ENCODE results near the gene RABEP1.
"Not testable (repeated sequence)": the region's sequence is repeated elsewhere in the genome, so short reads cannot be mapped to it uniquely, and the experiment has no call there.

The RABEP1 gene

DNA sequence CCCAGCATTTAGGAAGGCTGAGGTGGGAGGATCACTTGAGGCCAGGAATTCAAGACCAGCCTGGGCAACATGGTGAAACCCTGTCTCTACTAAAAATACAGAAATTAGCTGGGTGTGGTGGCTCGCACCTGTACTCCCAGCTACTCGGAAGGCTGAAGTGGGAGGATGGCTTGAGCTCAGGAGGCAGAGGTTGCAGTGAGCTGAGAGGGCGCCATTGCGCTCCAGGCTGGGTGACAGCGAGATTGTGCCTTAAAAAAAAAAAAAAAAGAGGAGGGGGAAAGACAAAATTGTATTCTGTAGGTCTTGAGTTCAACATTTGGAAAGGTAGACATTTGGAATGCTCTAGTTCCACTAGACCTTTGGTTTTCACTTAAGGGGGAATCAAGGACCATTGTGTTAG lies 149.2 kb downstream of the RABEP1 start:
- ChIA-PET POLR2A (interaction anchor here (0.6 kb wide), 1 partner anchor 80 kb away, joined by 5 read pairs; no protein-coding TSS in a partner anchor), CTCF (interaction anchor here (1.3 to 3.7 kb wide), 4 partner anchors 8 to 134 kb away, joined by 3 to 22 read pairs (median 3); partner anchors contain the start of gene C1QBP)
- peak; percentile 8 for TF ChIP-seq CTCF (IDR thresholded peaks at IDR 0.05; ENCODE audit: control extremely low read depth, extremely low read depth, low read depth, missing control alignments)
- not testable (repeated sequence) for DNase-seq (ENCODE audit: extremely low spot score)

DNA sequence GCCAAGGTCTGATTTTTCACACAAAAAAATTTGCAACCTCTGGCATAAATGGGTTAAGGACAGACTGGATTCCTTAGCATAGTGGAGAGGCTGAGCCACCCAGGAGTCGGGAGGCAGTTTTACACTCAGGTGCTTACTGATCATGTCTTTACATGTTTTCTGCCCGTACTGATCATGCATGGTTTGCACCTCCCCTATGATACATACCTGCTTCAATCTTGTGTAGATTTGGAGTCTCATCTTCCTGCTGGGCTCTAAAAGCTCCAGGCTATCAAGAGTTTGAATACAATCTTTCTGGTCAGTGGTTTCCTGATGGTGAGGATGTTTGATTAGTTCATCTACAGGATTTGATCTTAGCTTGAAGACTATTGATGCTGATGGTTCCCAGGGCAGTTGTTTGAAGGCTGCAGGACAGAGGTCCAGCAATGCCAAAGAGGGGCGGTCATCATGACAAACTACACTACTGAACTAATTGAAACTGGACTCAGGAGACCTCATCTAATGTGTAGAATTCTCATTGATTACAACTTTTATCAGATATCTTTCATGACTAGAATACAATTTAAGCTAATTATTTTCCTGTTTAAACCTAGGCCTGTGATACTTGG lies 150.0 kb downstream of the RABEP1 start:
- DNase-seq (ENCODE audit: extremely low spot score) = no peak
- ChIA-PET POLR2A (no interaction called here), CTCF (interaction anchor here (0.6 to 1.7 kb wide), 4 partner anchors 9 to 158 kb away, joined by 3 to 4 read pairs (median 3); no protein-coding TSS in a partner anchor)
- TF ChIP-seq CTCF (IDR thresholded peaks at IDR 0.05; ENCODE audit: control extremely low read depth, extremely low read depth, low read depth, missing control alignments) = no peak

DNA sequence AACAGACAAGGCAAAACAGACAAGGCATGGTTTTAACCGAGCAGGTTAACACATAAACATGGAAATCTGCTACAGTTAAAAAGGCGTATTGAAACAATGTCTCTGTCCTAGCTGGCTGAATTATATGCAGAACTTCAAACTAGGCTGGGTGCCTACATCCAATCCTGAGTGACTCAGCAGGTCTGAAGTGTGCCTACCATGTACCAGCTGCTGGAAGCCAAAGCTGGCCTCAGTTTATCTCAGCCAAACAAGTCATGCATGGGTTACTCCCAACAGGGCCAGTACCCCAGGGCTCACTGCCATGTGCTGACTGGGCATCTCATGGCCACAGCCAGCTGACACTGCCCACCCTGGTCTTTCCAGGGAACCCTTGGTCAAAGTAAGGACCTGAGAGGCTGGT lies 152.9 kb downstream of the RABEP1 start:
- no peak for DNase-seq (ENCODE audit: extremely low spot score)
- ChIA-PET POLR2A (interaction anchor here (1.0 kb wide), 1 partner anchor 15 kb away, joined by 4 read pairs; the partner anchor contains the start of genes NUP88 and RPAIN), CTCF (interaction anchor here (1.5 to 2.4 kb wide), 2 partner anchors 8 kb away, joined by 4 to 8 read pairs; no protein-coding TSS in a partner anchor)
- TF ChIP-seq CTCF (IDR thresholded peaks at IDR 0.05; ENCODE audit: control extremely low read depth, extremely low read depth, low read depth, missing control alignments) = no peak
